NCI-H1105 (cell line): ENCODE measurements around the gene ZDHHC9.
"Not testable (repeated sequence)": the region's sequence is repeated elsewhere in the genome, so short reads cannot be mapped to it uniquely, and the experiment has no call there.

ENCODE experiments used
- DNase-seq: peaks from one replicate; lab custom pipeline; 2025; lab: John Stamatoyannopoulos, UW

Gene ZDHHC9

GRCh38 chrX:129843459-129844306, at the start of gene ZDHHC9:
Gene ZDHHC9 (minus strand): TSS chrX:129843886. CDS start chrX:129841945, 1,941 bp downstream.
- DNase-seq, result peak; percentile 84

GRCh38 chrX:129877401-129877800, 33.7 kb upstream of the ZDHHC9 start:
- no peak for DNase-seq

GRCh38 chrX:129876771-129877305, 33.2 kb upstream of the ZDHHC9 start:
- no peak for DNase-seq

- DNase-seq, result no peak
These were observed 32.0 kb upstream of the ZDHHC9 start for GRCh38 chrX:129875669-129876068.

- no peak for DNase-seq
These were observed 28.8 kb upstream of the ZDHHC9 start for GRCh38 chrX:129872524-129872923.

GRCh38 chrX:129866321-129866720, 22.6 kb upstream of the ZDHHC9 start:
- DNase-seq, result not testable (repeated sequence)

GRCh38 chrX:129859134-129859533, 15.4 kb upstream of the ZDHHC9 start:
- DNase-seq, result not testable (repeated sequence)

GRCh38 chrX:129851825-129852224, 8.1 kb upstream of the ZDHHC9 start:
- not testable (repeated sequence) for DNase-seq

GRCh38 chrX:129846716-129847115, 3.0 kb upstream of the ZDHHC9 start:
- DNase-seq, result no peak

GRCh38 chrX:129845616-129846190, 2.0 kb upstream of the ZDHHC9 start:
- DNase-seq, result no peak

GRCh38 chrX:129843209-129843458, 552 bp downstream of the ZDHHC9 start:
- no peak for DNase-seq

- DNase-seq, result no peak
These were observed 1.0 kb downstream of the ZDHHC9 start for GRCh38 chrX:129842510-129843208.

GRCh38 chrX:129840344-129840743, 3.3 kb downstream of the ZDHHC9 start:
- DNase-seq, result no peak

GRCh38 chrX:129836827-129837226, 6.9 kb downstream of the ZDHHC9 start:
- DNase-seq, result no peak

- DNase-seq, result no peak
These were observed 10.3 kb downstream of the ZDHHC9 start for GRCh38 chrX:129833153-129833990.

- no peak for DNase-seq
These were observed 12.4 kb downstream of the ZDHHC9 start for GRCh38 chrX:129831091-129831885.

- DNase-seq, result no peak
These were observed 13.2 kb downstream of the ZDHHC9 start for GRCh38 chrX:129830494-129830893.

- no peak for DNase-seq
These were observed 17.8 kb downstream of the ZDHHC9 start for GRCh38 chrX:129825746-129826505.

GRCh38 chrX:129824620-129825019, 19.1 kb downstream of the ZDHHC9 start:
- DNase-seq, result no peak

- DNase-seq, result no peak
These were observed 20.2 kb downstream of the ZDHHC9 start for GRCh38 chrX:129823522-129823921.
